GM21619 (cell line): ENCODE results near the gene ESAM.

Experiments
- ATAC-seq: cut with Tn5 transposase; IDR thresholded peaks from one replicate; pipeline ENCODE4 v1.9.1; 2021; ENCODE audit not compliant: unreplicated experiment

ESAM gene

GRCh38 chr11:124737638-124738305 is 24.3 kb downstream of the ESAM start:
- no peak for ATAC-seq

- ATAC-seq, result no peak
Measured at GRCh38 chr11:124736736-124737135, 25.4 kb downstream of the ESAM start.

GRCh38 chr11:124732230-124732629 is 29.9 kb downstream of the ESAM start:
- ATAC-seq, result no peak

GRCh38 chr11:124729571-124729970 is 32.5 kb downstream of the ESAM start:
- no peak for ATAC-seq

GRCh38 chr11:124728134-124728533 is 34.0 kb downstream of the ESAM start:
- no peak for ATAC-seq

- no peak for ATAC-seq
Measured at GRCh38 chr11:124727474-124727873, 34.6 kb downstream of the ESAM start.

- ATAC-seq, result peak; percentile 9
Measured at GRCh38 chr11:124725719-124726105, 36.4 kb downstream of the ESAM start.

- ATAC-seq, result peak; percentile 97
Measured at GRCh38 chr11:124724979-124725718, 36.9 kb downstream of the ESAM start.

- ATAC-seq, result no peak
Measured at GRCh38 chr11:124722176-124722575, 39.9 kb downstream of the ESAM start.

- ATAC-seq, result no peak
Measured at GRCh38 chr11:124719534-124719933, 42.6 kb downstream of the ESAM start.

- ATAC-seq, result no peak
Measured at GRCh38 chr11:124718801-124719200, 43.3 kb downstream of the ESAM start.

GRCh38 chr11:124717786-124718651 is 44.1 kb downstream of the ESAM start:
- peak; percentile 44 for ATAC-seq

- peak; percentile 57 for ATAC-seq
Measured at GRCh38 chr11:124717421-124717785, 44.7 kb downstream of the ESAM start.

GRCh38 chr11:124716591-124716990 is 45.5 kb downstream of the ESAM start:
- no peak for ATAC-seq

GRCh38 chr11:124712392-124712791 is 49.7 kb downstream of the ESAM start:
- ATAC-seq, result no peak

GRCh38 chr11:124707829-124708228 is 54.3 kb downstream of the ESAM start:
- no peak for ATAC-seq
